HG03354 (cell line): ENCODE results near the gene C11orf68.

Experiments used
- ATAC-seq: cut with Tn5 transposase; IDR thresholded peaks from one replicate; pipeline ENCODE4 v1.9.1; 2021; ENCODE audit warnings: mild to moderate bottlenecking; ENCODE audit not compliant: unreplicated experiment, poor library complexity, severe bottlenecking

C11orf68 gene

GRCh38 chr11:65917077-65917433 is 1.8 kb downstream of the C11orf68 start:
- no peak for ATAC-seq

- no peak for ATAC-seq
Measured at GRCh38 chr11:65916391-65916790, 2.5 kb downstream of the C11orf68 start.

- no peak for ATAC-seq
Measured at GRCh38 chr11:65915821-65916251, 3.0 kb downstream of the C11orf68 start.

- no peak for ATAC-seq
Measured at GRCh38 chr11:65915101-65915820, 3.6 kb downstream of the C11orf68 start.

GRCh38 chr11:65912845-65913244 is 6.0 kb downstream of the C11orf68 start:
- ATAC-seq = no peak

- no peak for ATAC-seq
Measured at GRCh38 chr11:65911682-65912568, 6.9 kb downstream of the C11orf68 start.

GRCh38 chr11:65907878-65908277 is 11.0 kb downstream of the C11orf68 start:
- ATAC-seq = no peak

GRCh38 chr11:65906602-65907001 is 12.3 kb downstream of the C11orf68 start:
- ATAC-seq = no peak

GRCh38 chr11:65903715-65904114 is 15.1 kb downstream of the C11orf68 start:
- ATAC-seq = no peak

GRCh38 chr11:65903068-65903481 is 15.8 kb downstream of the C11orf68 start:
- no peak for ATAC-seq

GRCh38 chr11:65900899-65901180 is 18.0 kb downstream of the C11orf68 start:
- no peak for ATAC-seq

- peak; percentile 78 for ATAC-seq
Measured at GRCh38 chr11:65900125-65900898, 18.6 kb downstream of the C11orf68 start, which contains the start of gene FOSL1. FOSL1 (minus strand) TSS chr11:65900388; CDS start chr11:65900339, 49 bp downstream.

GRCh38 chr11:65899356-65900124 is 19.3 kb downstream of the C11orf68 start:
- no peak for ATAC-seq

- no peak for ATAC-seq
Measured at GRCh38 chr11:65898656-65899355, 20.1 kb downstream of the C11orf68 start.

- ATAC-seq = no peak
Measured at GRCh38 chr11:65897020-65897471, 21.8 kb downstream of the C11orf68 start.

GRCh38 chr11:65896034-65896999 is 22.5 kb downstream of the C11orf68 start:
- no peak for ATAC-seq

- ATAC-seq = no peak
Measured at GRCh38 chr11:65895482-65895981, 23.3 kb downstream of the C11orf68 start.
